HG03432 (cell line): ENCODE results near the gene SIVA1.
A peak's percentile ranks its signal among the peaks of the same experiment; 100 is the strongest.

Experiments
- ATAC-seq: cut with Tn5 transposase; IDR thresholded peaks from one replicate; pipeline ENCODE4 v1.9.1; 2021; ENCODE audit warnings: mild to moderate bottlenecking, moderate library complexity; ENCODE audit not compliant: unreplicated experiment

SIVA1 gene

DNA sequence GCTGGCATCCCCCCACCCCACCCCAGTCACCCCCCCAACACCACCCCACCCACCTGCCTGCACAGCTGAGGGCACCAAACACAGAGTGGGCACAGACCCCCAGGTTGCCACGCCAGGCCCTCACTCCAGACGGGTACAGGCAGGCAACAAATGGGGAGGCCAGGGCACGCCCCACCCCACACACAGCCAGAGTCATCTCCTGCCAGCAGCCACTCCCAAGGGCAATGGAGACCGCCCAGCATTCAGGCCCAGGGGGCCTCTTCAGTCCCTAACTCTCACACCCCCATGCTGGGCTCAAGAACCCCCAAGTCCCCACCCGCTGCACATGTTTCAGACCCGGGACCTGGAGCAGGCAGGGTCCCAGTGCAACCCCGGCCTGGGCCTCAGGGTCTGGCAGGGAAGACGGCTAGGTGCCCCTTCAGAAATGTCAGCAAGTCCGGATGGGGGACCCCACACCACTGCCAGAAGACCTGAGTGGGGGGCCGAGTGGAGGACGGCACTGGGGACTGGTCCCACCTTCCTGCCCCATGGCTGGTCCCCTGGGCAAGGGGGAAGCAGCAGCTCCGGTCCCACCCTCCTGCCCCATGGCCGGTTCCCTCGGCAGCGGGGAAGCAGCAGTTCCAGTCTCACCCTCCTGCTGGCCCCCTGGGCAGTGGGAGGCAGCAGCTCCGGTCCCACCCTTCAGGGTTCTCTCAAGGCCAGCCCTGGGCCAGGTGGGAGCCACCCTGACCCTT lies 30.7 kb downstream of the SIVA1 start:
- ATAC-seq = no peak

DNA sequence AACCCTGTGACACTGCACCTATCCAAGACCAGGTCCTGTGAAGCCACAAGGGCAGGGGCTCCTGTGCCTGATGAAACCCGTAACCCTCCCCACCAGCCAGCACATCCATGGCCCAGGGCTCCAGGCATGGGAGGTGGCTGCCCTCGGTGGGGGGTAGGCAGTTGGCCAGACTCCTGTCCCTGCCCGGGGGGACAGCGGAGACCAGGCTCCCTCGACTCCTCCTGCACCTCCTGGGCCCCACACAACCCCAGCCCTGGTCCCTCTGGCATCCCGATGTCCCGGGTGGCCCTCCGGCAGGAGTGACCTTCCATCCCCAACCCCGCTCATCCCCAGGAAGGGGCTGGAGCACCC lies 31.2 kb downstream of the SIVA1 start:
- no peak for ATAC-seq

DNA sequence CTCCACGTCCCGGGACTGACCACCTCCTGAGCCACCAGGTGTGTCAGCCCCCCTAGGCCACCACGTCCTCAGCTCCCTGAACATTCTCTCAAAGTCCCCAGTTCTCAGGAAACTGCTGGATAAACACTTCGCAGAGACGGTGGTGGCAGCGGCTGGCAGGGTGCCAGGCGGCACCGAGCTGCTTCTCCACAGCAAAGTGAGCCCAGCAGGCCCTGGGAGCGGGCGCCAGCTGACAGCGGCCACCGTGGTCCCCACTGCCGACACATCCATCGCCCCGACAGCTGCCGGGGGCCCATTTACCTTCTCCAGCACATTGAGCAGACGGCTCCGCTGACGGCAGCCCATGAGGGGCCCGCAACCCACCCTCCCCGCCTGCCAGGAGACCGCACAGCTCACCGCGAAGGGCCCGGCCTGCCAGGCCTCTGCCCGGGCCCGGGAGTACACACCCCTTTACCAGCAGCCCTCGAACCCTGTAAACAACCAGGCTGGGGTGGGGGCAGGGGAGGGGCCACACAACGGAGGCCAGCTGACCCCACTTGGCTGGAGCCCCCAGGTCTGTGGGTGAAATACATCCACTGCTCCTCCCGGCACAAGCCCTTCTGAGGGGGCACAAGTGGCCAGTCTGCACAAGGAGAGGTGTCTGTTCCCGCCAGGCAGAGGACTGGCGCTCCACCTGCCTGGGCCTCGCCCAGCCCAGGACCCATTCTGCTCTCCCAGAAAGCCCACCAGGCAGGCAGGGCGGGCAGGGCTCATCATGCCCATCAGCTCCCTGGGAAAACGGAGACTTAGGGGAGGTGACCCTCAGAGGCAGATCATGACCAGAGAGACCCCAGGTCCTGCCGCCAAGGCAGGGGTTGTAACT lies 32.1 kb downstream of the SIVA1 start:
- no peak for ATAC-seq

DNA sequence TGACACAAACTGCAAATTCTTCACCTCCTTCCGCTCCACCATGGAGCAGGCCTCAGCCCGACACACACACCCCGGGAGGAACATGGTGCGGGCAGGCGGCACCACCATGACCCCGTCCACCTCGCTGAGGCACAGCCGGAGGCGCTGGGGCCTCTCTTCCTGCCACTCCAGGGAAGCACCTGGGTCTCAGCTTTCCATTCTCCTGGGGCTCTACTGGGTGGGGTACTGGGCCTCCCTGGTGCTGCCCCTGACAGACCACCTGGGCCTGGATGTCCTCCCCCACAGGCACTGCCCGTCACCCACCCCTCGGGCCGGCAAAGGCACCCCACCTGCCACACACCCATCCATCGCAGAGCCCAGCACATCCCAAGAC lies 32.7 kb downstream of the SIVA1 start:
- no peak for ATAC-seq

DNA sequence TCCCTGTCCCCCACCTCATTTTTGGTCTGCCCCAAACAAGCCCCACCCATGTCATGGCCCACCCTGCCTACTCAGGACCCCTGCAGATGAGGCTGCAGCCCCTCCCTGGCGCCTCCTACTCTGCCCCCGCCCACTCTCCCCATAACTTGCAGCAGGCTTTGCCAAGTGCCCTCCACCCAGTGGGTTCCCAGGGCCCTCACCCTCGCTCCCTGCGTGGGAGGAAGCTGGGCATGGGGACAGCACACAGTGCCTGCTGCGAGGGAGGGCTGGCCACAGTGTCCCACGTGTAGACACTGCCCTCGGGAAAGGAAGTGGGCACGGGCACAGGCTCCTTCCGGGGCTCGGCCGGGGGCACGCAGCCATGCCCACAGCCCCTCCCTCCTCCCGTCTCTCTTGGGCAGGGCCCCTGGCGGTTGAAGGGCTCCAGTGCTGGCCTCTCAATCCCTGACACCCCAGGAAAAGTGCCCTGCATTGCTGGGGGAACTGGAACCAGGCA lies 33.2 kb downstream of the SIVA1 start:
- no peak for ATAC-seq

DNA sequence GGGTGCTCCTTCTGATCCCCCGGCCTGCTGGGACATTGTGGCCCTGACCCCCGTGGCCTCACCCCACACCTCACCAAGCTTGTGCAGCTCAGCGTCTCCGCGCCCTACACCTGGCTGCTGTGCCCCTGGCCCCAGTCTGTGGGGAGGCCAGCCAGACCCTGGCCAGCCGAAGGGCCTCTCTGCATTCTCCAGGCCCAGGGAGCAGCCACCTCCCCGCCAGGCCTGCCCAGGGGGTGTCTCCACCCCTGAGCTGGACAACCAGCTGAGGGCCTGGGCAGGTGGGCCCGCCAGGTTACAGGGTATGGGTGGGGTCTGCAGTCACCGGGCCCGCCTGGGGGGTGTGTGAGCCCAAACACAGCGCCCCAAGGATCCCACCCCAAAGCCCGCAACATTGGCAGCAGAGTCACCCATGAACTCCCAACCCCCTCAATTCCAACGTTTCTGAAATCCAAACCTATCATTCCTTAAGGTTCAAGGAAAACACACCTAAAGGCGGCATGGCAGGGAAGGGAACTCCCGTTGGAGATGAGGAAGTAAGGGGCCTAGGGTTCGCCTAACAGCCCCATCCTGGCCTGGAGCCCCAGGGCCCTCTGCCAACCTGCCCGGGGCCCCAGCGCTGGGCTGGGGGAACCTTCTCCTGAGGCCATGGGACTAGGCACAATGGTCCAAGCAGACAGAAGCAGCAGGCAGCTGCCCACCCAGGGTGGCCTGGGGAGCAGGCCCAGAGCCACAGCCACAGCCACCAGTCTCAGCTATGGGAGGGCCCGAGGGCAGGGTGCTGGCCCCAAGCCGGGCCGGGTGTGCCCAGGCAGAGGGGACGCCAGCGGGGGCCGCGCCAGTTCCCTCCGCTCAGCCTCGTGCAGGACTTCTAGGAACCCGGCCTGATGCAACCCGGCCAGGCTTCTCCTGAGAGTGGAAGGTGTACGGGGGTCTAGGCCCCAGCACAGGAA lies 34.1 kb downstream of the SIVA1 start:
- no peak for ATAC-seq

DNA sequence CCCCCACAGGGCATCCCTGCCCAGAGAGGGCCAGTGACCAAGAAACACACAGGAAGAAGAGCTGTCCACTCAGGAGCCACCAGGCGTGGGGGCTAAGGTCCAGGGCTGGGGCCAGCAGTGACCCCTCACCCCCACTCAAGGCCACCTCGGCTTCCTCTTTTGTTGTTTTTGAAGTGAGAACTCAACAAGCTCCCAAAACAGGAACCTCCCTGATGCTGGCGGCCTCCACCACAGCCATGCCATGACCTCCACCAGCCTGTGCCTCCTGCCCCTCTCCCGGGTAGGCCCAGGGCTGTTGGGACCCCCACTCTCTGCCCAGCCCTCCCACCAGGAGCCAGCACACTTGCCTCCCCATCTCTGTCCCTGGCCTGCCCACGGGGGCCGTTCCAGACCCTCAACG lies 34.8 kb downstream of the SIVA1 start:
- no peak for ATAC-seq

DNA sequence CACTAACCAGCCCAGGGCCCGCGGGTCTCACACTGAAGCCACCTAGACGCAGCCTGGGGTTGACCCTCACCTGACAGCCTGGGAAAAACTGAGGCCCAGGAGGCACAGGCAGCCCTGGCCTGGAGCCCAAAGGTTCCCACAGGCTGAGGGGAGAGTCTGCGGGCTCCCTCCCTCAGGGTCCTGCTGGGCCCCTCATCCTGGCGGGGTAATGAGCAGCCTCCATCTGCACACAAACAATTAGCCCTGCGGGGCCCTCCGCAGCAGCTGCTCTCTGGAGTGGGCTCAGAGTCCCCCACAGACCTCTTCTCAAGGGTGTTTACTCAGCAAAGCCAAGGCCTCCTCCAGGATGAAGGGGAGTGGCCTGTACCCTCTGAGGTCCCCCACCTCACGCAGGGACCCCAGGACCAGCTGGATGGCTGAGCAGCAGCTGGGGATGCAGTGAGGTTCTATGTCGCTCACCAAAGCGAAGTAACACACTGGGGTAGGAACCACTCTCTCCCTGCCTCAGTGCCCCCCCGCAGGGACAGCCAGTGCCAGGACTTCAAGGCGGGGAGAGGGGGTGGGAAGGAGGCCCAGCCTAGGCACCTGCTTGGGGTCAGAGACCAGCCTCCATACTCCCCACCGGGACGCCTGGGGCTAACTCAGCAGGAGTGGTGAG lies 35.3 kb downstream of the SIVA1 start:
- ATAC-seq = no peak

DNA sequence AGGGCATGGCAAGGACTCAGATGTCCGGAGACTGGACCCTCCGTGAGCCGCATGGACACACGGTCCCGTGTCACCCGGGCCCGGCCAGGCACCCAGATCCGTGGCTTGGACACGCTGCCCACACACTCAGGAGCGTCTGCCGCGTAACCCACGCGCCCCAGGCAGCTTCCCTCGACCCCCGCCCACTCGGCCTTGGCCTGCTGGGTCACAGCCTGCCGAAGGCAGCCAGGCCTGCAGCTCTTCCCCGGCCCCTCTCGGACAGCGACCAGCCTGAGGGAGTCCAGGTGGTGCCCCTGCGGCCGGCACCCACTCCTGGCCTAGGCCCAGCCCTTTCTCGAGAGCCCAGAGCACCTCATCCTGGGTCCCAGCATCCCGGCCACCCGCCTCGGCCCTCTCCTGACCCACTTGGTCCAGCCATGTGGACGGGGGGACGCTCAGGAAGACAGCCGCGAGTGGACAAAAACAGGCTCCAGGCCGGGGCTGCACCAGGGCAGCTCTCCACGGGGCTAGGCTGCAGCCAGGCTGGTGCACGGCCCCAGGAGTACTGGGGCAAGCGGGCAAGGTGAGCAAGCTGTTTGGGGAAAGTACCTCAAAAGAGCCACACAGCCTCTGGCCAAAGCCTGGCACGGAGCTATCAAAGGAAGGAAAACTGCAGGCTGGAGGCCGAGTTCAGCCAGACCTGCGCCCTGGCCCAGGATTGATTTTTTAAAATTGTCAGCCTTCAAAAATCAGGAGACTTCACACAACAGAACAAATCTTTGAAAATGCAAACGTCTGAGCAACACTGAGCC lies 36.1 kb downstream of the SIVA1 start:
- no peak for ATAC-seq

DNA sequence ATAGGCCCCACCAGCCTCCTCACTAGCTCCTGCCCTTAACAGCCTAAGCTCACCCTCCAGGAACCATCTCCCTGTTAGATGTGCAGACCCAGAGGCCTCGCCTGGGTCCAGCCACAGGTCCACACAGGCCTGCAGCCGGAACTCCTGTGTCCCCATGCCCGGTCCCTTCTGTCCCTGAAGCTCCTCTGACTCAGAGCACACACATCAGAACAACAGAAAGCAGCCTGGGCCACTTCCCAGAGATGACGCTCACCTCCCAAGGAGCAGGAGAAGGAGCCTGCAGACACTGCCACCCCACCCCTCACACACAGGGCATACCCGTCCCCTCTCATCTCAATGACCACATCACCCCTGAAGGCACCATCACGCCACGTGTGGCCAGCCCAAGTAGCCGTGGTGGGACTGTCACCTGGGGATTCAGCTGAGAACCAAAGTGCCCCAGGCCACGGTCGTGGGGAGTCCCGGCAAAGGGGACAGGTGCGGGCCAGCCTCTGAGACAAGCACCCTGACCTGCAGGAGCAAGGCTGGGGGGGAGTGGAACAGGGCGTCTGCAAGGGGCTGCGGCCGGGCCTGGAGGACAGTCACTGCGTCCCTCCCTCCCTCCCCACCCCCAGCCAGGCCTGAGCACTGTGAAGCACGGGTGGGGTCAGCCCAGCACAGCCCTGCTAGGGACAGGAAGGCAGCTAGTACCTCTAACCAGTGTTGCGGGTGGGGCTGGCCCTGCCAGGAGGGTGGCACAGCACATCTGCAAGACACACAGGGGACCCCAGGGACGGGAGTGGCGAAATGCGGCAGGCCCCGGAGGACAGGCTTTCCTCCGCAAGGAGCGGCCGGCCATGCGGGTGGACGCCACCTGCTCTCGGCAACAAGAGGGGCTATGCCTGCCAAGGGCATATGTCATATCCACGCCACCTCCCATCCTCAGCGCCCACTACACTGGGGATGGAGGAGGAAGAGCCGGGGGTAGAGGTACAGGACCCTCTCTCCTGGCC lies 37.1 kb downstream of the SIVA1 start:
- no peak for ATAC-seq

DNA sequence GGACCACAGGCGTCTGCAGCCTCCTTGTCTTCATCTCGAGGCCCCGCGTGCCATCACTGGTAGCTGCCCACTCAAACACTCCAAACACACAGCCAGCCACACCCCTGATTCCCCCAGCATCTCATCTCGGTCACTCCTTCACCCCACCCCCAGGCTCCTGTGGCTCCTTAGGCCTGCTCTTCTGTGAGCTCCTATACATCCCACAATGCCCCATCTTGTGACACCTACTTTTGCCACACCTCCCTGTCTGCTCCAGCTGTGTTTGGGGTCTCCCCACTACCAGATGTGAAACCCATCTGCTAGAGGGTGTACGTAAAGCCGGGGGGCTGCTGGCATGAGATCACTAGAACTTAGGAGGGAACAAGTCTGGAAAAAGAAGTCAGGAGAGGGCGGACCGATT lies 38.5 kb downstream of the SIVA1 start:
- ATAC-seq = no peak

DNA sequence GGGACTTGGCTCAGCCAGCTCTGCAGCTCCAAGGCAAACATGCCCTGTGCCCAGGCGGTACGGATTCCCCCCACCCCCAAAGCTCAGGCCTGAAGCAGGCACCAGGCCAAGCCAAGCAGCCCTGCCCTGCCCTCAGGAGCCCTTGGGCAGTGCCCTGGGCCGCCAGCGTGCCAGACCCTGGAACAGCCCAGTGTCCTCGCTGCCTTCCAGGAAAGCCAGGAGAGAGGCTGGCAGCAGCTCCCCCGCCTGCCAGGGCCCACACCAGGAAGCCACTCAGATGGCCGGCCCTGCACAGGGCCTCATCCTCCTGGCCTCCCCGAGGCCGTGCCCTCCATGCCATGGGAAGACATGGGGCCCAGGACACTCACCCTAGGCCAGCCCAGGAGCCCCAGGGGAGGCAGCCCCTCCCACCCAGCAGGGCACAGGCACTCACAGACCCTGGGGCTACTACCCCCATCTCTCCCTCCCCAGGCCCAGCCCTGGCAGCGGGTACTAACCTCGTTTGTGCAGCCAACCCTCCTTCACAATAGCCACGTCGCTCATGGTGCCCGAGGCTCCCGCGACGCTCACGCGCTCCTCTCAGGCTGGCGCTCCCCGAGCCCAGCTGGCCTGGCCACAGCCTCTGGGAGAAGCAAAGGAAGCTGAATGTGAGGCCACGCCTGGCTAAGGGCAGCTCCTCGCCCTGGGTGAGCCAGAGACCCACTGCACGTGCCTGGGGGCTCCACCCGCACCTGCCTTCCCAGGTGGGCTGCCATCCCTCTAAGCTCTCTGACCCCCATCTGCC lies 39.3 kb downstream of the SIVA1 start:
- ATAC-seq = no peak

DNA sequence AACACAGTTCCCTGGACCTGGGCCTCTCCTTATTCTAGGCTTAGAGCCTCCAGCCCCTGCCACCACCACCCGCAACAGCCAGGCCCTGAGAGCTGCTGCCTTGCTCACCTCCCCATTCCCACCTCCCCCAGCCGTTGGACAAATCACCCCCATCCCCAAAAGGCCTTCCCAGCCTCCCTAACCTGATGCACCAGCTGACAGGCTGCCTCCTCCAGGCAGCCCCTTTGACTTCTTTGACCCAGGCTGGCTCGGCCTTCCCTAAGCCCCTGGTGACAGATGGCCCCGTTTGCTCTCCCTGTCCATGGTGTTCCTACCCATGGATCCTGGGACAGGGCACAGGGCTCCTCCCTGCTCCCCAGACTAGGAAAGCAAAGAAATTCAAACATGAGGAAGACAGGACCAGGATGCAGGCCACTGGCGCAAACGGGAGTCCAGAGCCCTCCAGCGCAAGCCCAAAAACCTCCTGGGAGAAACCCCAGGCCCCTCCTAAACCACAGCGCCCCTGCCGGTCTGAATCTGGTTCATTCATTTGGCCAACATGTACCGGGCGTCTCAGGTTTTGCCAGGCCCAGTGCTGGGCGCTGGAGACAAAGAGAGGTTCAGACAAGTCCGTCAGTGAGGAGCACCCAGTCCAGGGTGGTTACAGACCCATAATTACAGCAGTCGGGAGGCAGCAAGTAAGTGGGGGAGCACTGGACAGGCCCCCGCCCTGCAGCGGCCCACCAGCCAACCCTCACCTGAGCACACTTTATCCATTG lies 40.2 kb downstream of the SIVA1 start:
- no peak for ATAC-seq

DNA sequence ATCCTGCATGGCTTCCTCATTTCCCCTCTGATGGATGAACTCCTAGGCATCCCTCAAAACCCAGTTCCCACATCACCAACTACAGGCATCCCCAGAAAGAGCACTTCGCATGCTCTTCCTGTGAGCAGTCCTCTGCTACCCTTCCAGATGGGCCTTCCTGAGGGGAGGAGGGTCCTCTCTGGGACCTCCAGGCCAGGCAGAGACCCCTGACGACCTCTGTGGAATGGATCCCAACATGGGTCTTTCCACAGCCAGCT lies 40.7 kb downstream of the SIVA1 start:
- ATAC-seq = no peak

DNA sequence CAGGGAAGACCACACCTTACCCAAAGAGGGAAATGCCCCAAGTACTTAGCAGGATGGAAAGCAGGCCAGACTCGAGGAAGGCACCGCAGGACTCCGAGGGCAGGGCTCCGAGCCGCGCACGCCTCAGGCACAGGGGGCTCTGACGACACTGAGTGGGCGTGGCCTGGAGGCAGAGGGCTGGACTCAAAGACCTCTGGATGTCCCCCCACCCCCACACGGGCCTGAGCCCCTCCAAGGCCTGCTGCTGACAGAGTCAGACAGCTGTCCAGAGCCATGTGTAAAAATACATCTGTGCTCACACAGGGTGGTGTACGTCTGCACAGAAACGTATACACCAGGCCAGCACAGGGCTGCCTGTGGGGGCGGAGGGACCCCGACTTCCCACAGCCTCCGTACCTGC lies 41.2 kb downstream of the SIVA1 start:
- no peak for ATAC-seq

DNA sequence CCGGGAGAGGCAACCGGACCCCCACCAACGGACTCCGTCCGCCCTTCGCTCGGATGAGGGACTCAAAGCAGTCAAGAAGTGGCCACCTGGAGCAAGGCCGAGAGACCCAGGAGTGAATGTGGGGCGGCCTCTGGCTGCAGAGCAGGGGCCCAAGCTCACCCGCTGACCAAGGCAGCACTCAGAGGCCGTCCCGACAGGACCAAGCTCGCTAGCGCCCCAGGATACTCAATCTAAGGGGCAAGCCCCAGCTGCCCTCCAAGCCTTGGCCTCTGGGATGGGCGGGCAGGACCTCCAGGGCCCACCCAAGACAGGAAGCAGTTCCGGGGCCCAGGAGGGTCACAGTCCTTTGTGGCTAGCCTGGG lies 41.7 kb downstream of the SIVA1 start:
- peak; percentile 4 for ATAC-seq

DNA sequence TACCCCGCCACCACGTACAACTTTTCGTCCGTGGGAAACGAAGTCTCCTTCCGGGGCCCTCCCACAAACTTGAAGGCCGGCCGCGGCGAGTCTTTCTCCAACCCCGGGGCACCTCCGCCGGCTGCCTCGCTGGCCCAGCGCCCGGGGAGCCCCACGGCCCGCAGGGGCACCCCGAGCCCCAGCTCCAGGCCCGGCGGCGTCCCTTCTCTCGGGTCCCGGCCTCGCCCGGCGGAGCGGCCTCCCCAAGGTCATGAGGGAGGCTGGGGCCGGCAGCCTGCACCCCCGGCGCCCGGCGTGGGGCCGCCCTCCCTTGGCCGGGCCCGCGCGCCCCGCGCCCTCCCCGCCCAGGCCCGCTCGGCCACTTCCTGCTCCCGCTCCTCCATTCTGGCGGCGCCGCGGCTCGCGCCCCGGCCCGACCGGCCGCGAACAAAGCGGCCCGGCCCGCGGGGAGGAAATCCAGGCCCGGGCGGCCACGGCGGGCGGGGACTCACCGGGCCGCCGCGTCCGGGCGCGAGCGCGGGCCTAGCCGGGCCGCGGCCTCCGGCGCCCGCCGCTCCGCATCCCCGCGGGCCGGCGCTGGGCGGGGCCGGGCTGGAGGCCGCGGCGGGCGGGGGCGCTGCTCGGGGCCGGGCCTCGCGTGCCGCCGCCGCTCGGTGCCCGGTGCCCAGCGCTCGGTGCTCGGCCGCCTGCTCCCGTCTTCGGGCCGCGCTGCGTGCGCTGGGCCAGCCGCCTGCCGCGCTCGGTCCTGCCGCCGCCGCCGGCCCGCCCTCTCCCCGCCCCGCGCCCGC lies 42.2 kb downstream of the SIVA1 start, which contains the start of gene AKT1:
Gene AKT1 (minus strand): TSS at position 756 of the 788 bp plus-strand sequence. CDS start 3,105 bp downstream, outside the sequence.
- ATAC-seq = peak; percentile 33
